ENCODE results near the gene PRKCI.
A peak's percentile ranks its signal among the peaks of the same experiment; 100 is the strongest.
"Not testable (repeated sequence)": the region's sequence is repeated elsewhere in the genome, so short reads cannot be mapped to it uniquely, and the experiment has no call there.

The PRKCI gene

DNA sequence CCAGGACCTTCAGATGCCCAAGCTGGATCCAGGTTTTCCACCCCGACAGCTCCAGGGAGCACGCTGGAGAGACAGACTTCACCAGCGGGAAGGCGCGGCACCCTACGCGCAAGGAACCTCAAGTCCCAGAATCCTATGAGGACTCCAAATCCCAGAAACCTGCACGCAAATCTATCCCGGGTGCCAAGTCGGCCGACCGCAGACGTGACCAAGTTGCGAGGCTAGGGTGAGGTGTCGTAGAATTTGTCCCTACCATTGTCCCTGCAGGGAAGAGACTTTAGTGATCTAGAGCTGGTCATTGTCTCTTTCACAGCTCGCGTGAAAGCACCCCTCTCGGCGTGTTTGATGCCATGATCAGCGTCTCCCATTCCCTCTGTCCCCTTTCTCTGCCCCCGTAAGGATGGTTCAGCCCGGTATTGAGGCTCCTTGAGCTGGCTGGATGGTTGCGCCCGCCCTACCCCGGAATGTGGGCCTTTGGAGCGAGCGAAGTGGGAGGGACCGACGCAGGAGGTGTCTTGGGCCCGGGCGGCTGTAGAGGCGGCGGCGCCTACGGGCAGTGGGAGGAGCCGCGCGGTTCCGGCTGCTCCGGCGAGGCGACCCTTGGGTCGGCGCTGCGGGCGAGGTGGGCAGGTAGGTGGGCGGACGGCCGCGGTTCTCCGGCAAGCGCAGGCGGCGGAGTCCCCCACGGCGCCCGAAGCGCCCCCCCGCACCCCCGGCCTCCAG is at the start of gene PRKCI:
Gene PRKCI, plus strand, starts transcription at position 501 of the 723 bp plus-strand sequence. CDS start 246 bp downstream, outside the sequence.
- peak; percentile 89 for DNase-seq

DNA sequence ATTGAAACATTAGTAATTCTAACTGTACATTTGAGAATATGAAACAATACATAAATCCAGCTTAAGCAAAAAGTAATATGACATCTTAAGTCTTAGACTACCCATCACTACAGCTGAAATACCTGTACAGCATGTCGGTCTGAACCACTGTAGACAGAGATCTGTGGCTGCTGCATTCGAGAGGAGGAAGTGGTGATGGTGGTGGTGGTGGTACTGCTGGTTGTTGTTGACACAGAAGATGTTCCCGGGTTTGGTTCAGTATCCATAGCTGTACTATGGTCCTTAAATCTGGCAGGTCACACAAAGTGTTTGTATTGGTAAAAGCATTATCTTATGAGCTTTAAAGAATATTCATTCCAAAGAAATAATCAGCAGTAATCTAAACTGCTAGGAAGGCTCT is 43.6 kb upstream of the PRKCI start:
- no peak for DNase-seq

DNA sequence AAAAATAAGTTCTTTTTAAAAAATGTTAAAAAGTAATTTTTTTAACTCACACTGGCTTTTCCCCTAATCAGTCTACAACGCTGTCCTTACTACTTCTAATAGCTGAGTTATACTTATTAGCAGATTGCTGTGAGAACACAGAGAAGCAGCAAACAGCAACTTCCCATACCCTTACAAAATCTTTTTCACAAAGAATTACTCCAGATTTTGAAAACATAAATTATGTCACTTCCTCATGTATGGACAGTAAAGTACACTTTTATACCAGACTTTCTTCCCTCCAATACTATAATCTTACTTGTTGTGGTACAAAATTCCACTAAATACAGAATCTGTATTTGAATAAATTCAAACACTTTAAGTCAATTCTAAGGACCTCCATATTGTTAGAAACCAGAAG is 42.8 kb upstream of the PRKCI start:
- no peak for DNase-seq

DNA sequence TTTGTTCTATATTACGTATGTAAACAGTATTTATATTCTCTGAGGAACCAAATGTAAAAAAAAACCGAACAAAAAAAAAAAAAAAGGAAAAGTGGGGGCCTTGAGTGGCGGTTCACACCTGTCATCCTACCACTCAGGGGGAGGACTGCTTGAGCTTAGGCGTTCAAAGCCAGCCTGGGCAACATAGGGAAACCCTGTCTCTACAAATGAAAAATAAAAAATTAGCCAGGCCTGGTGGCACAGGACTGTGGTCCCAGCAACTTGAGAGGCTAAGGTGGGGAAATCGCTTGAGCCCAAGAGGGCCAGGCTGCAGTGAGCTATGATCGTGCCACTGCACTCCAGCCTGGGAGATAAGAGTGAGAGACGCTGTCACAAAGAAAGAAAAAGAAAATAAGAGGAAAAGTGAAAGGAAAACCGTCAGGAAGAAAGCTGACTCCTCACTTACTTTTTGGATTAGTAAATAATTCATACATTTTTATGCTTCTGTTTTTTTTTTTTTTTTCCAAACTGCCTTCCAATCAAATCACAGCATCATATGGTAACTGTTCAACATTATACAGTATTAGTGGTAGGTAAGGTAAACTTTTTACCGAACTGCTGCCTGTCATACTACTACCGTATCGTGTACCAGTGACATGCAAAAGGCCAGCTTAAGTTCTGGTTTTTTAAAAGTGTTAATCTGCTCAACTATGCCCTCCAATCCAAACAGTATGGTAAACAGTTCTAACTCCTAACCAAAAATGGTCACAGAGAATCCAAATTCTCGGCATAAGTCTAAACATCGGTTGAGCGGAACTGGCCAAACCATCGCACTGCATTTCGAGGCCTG is 41.9 kb upstream of the PRKCI start:
- no peak for DNase-seq

DNA sequence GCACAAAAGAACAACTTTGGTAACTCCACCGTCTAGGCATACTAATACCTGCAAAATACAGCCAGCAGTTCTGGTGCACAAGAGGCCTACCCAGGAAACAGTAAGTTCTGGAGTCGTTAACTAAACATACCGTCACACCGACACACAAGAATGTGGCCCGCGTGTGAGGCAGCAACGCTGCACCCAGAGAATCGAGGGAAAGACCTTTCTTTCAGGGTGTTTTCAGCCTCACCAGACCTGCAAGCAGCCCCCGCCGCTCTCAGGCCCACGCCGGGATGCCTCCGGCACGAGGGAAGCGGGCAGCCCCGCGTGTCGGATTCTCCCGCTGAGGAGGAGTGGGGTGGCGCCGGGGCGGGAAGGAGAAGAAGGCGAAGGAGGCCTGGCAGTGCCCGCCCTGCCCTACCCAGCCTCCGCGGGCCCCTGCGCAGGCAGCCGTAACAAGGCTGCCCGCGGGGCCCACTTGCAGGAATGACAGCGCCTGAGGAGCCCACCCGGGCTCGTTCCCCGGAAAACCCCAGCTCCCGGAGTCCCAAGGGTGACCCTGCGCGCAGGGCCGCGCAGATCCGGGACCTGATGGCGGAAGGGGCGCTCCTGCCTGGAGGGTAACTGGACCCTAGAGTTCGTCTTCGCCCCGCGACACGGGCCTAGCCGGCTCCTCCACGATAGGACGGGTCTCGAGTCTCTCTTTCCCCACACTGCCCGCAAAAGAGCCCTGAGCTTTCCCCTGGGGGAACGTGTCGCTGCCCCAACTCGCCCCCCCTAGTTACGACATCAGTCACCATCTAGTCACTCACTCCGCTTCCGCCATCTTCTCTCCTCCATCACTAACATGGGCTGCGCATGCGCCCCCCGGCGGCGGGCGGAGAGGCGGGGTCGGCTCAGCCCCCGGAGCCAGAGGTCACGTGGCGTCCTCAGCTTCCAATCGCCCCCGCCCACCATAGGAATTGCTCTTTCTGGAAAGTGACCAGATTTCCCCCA is 41.0 kb upstream of the PRKCI start, which contains the start of gene PHC3:
Gene PHC3, minus strand, starts transcription at position 826 of the 978 bp plus-strand sequence. Its CDS starts 18 bp downstream, at position 808.
- peak; percentile 67 for DNase-seq

DNA sequence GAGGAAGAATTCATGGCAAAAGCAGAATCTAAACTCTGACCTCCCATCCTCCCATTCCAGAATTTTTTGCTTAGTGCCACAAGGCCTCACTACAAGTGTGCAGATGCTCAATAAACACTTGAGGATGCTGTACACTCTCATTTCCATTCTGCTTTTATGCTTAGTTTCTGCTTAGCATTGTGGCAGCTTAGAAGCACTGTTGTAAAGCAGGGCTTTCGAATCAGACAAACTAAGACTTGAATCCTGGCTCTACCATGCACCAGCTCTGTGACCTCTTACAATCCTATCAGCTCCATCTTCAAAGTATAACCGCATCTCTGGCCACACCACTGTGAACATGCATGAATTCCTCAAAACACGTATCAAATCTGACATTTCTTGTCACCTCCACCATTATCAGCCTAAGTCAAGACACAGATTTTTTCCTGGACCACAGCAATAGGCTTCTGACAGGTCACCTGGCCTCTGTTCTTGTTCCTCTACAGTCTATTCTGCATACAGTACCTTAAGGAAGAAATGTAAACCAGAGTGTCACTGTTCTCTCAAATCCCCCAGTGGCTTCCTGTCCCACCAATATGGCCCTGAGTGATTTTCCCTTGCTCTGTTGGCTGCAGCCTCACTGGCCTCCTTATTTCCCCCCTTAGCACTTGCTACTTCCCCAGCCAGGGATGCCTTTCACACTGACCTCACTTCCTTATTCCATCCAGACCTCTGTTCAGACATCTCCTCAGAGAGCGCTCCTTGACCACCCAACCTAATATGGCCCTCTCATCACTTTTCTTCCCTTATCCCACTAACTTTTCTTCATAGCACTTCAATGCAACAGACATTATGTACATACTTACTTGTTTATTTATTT is 32.6 kb upstream of the PRKCI start:
- no peak for DNase-seq

DNA sequence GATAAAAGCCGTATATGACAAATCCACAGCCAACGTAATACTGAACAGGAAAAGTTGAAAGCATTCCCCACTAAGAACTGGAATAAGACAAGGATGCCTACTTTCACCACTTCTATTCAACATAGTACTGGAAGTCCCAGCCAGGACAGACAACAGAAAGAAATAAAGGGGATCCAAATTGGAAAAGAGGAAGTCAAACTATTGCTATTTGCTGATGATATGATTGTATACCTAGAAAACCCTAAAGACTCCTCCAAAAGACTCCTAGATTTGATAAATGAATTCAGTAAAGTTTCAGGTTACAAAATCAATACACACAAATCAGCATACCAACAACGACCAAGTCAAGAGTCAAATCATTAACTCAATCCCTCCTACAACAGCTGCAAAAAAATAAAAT is 26.5 kb upstream of the PRKCI start:
- DNase-seq = not testable (repeated sequence)

DNA sequence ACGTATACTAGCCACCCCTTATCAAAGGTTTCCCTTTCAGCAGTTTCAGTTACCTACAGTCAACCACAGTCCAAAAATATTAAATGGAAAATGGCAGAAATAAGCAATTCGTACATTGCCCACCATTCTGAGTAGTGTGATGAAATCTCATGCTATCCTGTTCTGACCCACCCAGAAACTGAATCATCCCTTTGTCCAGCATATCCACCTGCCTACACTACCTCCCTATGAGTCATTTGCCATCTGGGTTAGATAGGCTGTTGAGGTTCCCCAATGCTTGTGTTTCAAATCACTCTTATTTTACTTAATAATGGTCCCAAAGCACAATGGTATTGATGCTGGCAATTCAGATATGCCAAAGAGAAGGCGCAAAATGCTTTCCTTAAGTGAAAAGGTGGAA is 25.4 kb upstream of the PRKCI start:
- no peak for DNase-seq

DNA sequence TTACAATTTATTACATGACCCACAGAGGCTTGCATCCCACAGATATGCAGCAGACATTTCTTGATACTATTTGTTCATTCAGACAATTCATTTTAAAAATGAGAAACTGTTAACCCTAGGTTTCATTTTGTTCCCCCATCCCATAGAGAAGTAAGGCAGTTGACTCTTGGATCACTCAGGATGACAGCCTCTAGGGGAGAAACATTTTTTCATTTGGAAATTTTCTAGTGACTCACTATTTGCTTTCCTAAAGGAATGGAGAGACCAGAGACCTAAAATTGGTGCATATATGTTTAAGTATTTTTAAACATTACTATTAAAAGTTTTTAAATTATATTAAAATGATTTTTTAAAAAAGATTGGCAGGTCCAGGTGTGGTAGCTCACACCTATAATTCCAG is 21.2 kb upstream of the PRKCI start:
- DNase-seq = no peak

DNA sequence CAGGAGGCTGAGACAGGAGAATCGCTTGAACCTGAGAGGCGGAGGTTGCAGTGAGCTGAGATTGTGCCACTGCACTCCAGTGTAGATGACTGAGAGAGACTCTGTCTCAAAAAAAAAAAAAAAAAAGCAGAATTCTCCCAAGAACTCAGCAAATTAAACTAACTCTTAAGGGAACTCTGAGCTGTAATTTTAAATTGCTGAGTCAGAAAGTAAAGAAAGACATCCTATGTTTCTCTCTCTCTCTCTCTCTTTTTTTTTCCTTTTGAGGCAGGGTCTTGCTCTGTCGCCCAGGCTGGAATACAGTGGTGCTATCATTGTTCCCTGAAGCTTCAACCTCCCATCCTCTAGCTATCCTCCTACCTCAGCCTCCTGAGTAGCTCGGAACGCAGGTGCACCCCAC is 20.7 kb upstream of the PRKCI start:
- DNase-seq = no peak

DNA sequence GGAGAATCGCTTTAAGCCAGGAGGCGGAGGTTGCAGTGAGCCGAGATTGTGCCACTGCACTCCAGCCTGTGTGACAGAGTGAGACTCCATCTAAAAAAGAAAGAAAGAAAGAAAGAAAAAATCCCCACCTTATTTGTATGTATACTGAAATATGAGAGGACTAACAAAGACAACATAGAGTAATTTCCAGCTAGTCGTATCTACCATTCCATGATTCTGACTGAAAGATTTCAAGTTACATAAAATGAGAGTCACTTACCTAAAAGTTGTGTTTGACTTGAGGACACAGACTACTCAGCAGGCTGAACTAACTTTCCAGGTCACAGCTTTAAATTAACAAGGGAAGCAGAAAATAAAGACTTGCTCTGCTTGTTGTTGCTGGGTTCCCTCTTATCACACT is 18.8 kb upstream of the PRKCI start:
- DNase-seq = no peak

DNA sequence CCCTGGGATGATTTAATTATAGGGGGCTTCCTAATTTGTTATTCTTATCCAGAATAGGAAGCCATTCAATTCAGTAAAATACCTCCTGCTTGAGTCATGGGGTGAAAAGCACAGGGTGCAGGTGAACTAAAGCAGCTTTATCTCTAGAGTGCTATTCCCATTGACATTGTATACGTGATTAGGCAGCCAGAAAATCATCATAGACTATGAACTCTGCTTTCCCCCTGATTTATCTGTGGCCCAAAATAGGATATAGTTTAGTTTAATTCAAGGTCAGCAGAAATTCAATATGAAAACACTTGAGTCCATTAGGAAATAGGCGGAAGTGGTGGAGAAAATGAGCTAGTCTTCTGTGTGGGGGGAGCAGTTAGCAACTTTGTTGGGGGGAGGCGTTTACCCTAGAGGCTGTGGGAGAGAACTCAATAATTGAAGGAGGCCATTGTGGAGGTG is 18.2 kb upstream of the PRKCI start:
- DNase-seq = no peak

DNA sequence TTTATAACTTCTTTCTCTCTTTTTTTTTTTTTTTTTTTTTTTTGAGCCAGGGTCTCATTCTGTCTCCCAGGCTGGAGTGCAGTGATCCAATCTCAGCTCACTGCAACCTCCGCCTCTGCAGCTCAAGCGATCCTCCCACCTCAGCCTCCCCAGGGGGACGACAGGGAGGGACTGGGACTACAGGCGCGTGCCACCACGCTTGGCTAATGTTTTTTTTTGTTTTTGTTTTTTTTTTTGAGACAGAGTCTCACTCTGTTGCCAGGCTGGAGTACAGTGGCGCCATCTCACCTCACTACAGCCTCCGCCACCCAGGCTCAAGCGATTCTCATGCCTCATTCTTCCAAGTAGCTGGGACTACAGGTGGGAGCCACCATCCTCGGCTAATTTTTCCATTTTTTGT is 17.7 kb upstream of the PRKCI start:
- no peak for DNase-seq

DNA sequence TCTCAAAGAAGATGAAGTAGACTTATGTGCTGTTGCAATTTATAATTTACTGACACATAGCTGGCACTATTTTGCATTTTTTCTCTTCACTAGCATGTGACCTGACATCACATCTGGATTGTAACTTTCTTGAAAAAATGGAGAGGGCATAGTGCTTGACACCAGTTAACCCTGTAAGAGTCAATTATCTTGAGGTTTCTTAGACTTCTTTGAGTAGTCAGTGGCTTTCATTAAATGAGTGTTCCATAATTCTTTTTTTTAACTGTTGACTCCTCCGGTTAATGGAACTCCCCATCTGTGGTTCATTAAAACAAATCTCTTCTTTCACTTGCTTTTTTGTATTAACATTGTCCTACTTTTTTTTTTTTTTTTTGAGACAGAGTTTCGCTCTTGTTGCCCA is 16.9 kb upstream of the PRKCI start:
- no peak for DNase-seq

DNA sequence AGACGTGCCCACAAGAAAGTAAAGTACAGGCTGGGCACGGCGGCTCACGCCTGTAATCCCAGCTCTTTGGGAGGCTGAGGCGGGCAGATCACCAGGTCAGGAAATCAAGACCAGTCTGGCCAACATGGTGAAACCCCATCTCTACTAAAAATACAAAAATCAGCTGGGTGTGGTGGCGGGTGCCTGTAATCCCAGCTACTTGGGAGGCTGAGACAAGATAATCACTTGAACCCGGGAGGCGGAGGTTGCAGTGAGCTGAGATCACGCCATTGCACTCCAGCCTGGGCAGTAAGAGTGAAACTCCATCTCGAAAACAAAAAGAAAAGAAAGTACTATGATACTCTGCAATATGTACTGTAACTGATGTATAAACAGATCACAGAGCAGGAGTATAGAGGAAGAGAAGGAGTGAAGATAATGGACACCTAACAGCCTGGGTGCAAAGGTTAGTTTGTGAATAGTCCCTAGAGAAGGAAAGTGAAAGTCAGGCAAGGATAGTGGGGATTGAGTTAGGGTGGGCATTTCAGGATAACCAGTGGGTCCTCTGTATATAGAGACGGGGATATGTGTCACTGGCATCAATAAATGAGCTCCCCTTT is 16.0 kb upstream of the PRKCI start:
- DNase-seq = not testable (repeated sequence)

DNA sequence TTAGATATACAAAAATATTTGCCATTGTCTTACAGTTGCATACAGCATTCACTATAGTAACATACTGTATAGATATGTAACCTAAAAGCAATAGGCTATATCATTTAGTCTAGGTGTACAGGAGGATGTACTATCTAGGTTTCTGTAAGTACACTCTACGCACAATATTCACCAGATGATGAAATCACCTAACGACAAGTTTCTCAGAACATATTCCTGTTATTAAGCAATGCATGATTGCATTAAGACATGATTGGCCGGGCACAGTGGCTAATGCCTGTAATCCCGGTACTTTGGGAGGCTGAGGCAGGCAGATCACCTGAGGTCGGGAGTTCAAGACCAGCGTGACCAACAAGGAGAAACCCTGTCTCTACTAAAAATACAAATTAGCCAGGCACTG is 14.5 kb upstream of the PRKCI start:
- no peak for DNase-seq

DNA sequence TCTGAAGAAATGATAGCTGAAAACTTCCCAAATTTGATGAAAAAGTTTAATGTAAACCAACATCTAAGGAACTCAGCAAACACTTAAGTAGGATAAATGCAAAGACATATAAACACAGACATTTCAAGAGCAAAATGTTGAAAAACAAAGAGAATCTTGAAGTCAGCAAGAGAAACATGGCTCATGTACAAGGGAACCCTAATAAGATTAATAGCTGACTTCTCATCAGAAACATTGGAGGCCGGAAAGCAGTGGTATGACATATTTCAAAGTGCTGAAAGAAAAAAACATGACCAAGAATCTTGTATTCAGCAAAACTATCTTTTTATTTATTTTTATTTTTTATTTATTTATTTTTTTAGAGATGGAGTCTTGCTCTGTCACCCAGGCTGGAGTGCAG is 10.6 kb upstream of the PRKCI start:
- DNase-seq = no peak

DNA sequence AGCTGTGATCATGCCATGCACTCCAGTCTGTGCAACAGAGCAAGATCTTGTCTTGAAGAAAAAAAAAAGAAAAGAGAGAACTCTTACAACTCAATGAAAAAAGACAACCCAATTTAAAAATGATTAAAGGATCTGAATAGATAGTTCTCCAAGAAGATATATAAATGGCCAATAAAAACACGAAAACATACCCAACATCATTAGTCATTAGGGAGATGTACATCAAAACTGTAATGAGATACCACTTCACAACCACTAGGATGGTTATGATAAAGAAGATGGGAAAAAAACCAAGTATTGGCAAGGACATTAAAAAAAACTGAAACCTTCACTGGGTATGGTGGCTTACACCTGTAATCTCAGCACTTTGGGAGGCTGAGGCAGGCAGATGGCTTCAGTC is 2.4 kb upstream of the PRKCI start:
- DNase-seq = no peak

DNA sequence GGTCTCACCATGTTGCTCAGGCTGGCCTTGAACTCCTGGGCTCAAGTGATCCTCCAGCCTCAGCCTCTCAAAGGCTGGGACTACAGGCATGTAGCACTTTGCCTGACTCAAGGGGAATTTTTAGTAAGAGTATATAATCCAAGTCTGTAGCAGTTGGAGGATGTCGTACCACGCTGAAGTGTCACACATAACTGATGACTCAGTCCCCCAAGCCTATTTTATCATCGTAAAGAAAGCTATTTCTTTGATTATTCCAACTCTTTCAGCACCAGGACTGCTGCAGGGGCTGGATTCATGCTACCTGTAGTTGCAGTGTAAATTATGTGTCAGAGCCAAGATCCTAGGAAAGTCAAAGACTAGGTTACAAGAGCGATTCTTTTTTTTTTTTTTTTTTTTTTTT is 1.4 kb upstream of the PRKCI start:
- no peak for DNase-seq

DNA sequence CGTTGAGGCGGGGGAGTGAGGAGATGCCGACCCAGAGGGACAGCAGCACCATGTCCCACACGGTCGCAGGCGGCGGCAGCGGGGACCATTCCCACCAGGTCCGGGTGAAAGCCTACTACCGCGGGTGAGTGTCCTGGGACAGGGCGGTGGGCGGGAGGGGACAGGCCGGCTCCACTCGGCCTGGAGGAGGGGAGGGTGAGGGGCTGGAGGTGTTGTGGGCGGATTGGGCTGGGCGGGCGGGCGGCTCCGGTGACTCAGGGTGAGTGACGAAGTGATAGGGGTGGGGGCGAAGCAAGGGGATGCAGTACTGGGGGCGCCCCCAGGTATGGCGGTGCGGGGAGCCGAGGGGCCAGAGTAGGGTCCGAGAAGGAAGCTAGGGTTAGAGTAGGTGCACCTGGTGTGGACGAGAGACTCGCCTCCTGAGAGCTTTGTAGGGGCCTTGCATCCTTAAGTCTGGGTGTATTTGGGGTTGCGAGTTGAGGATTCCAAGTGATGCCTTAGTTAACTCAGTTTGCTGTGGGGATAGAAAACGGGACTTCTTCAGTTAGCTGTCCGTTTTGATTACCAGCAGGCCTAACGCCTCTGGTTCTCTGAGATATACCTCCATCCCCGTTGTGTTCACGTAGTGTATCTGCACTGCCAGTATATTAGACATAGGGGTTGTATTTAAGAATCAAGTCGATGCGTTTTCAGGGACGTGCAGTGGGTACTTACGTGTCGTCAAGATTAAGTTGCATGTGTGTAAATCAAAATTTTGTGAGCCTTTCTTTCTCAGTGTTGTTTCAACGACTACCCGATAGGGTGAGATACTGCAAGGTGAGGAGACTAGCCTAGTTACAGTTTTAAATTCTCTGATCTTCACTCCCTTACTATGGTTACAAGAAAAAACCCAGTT is 670 bp downstream of the PRKCI start:
- DNase-seq = no peak

Data from SHP77 treated with DMSO at 0.1 percent for 48 hours (cell line).